CD4-positive, alpha-beta T cell treated with Interleukin-6 for 4 hours (primary cell): ENCODE results near the gene SEC24D.

ENCODE experiments used
- DNase-seq: peaks from one replicate; pipeline ENCODE4 v3.0.0-alpha.2; 2020; ENCODE audit warnings: mixed read lengths

SEC24D gene

GRCh38 chr4:118711052-118711451 lies 124.9 kb downstream of the SEC24D start:
- DNase-seq, result no peak

GRCh38 chr4:118703118-118703517 lies 132.8 kb downstream of the SEC24D start:
- DNase-seq, result no peak

- peak; percentile 88 for DNase-seq
Observed at GRCh38 chr4:118684873-118685811, 150.8 kb downstream of the SEC24D start, which contains the start of gene METTL14. Gene METTL14, plus strand, starts transcription at chr4:118685392. Its CDS starts 143 bp downstream, at chr4:118685535.

- no peak for DNase-seq
Observed at GRCh38 chr4:118683513-118683912, 152.4 kb downstream of the SEC24D start.

GRCh38 chr4:118682928-118683327 lies 153.0 kb downstream of the SEC24D start:
- no peak for DNase-seq

GRCh38 chr4:118680808-118681207 lies 155.1 kb downstream of the SEC24D start:
- DNase-seq, result no peak

- DNase-seq, result no peak
Observed at GRCh38 chr4:118676128-118676527, 159.8 kb downstream of the SEC24D start.
